ENCODE results near the gene MTHFD1L.
"Not testable (repeated sequence)": the region's sequence is repeated elsewhere in the genome, so short reads cannot be mapped to it uniquely, and the experiment has no call there.

Gene MTHFD1L

DNA sequence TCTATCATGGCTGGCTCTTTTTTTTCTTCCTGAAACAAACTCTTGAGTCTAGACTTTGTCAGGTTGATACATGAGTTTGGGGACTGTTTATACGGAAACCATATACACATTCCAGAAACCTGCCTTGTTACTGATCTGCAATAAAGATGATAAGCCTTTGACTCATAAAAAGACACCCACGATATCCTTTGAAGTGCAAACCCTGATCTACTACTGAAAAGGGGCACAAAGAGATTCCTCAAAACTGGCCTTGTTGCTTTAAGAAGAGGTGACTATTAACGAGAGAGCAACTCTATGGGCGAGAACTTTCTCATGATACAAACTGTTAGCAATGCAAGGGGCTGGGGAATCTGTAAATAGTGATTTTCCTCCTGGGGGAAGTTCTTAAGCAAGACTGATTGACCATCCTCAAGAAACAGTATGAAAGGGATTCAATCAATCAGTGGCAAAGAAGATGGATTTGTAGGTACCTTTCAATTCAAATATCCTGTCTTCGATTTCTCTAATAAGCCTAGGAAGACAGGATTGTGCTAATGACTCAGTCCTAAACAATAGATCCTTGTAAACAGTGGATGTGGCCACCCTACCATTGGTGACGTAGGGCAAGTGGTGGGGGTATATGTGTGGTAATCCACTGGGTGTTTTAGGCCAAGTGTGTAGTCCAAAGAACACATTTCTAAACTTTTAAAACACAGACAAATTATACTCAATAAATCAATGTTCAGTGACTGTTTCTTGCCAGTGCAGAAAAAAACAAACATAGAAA, 260.3 kb downstream of the MTHFD1L start:
- DNase-seq (ENCODE audit: low read depth): not testable (repeated sequence)

DNA sequence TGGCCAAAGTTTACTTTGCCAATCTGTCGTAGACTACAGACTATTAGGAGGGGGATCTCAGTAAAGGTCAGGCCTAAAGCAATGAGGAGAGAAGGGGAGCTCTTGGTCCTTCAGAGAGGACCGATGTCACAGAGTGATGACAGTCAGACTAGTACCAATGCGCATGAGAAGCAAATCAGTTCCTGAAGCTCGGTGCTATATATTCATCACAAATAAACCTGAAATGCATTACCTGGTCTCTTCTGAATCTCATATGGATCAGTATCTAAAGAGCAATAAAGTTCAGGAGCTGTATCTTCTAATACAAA, 260.9 kb downstream of the MTHFD1L start:
- not testable (repeated sequence) for DNase-seq (ENCODE audit: low read depth)

DNA sequence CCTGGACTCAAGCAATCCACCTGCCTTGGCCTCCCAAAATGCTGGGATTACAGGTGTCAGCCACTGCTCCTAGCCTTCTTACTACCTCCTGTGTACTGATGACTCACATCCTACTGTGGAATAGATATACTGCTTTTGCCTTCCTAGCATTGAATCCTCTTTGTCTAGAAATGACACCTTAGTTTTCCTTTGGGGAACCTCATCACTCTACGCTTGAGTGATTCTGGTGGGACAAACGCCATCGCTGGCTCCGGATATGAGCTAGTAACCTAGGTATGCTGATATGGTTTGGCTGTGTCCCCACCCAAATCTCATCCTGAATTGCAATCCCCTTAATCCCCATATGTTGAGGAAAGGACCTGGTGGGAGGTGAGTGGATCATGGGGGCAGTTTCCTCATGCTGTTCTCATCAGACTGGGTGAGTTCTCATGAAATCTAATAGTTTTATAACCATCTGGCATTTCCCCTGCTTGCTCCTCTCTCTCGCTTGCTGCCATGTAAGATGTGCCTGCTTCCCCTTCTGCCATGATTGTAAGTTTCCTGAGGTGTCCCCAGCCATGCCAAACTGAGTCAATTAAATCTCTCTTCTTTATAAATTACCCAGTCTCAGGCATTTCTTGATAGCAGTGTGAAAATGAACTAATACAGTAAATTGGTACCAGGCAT, 261.8 kb downstream of the MTHFD1L start:
- not testable (repeated sequence) for DNase-seq (ENCODE audit: low read depth)

DNA sequence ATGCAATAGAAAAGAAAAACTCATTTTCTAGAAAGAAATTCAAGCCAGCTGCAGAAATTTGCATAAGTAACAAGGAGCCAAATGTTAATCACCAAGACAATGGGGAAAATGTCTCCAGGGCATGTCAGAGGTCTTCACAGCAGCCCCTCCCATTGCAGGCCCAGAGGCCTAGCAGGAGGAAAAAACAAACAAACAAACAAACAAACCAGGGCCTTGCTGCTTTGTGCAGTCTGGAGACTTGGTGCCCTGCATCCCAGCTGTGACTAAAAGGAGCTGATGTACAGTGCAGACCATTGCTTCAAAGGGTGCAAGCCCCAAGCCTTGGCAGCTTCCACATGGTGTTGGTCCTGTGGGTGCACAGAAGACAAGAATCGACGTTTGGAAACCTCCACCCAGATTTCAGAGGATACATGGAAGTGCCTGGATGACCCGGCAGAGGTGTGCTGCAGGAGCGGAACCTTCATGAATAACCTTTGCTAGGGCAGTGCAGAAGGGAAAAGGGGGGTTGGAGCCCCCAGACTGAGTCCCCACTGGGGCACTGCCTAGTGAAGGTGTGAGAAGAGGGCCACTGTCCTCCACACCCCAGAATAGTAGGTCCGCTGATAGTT, 263.4 kb downstream of the MTHFD1L start:
- DNase-seq (ENCODE audit: low read depth): no peak

- no peak for DNase-seq (ENCODE audit: low read depth)
Observed at GRCh38 chr6:151130329-151130728, 264.8 kb downstream of the MTHFD1L start.

DNA sequence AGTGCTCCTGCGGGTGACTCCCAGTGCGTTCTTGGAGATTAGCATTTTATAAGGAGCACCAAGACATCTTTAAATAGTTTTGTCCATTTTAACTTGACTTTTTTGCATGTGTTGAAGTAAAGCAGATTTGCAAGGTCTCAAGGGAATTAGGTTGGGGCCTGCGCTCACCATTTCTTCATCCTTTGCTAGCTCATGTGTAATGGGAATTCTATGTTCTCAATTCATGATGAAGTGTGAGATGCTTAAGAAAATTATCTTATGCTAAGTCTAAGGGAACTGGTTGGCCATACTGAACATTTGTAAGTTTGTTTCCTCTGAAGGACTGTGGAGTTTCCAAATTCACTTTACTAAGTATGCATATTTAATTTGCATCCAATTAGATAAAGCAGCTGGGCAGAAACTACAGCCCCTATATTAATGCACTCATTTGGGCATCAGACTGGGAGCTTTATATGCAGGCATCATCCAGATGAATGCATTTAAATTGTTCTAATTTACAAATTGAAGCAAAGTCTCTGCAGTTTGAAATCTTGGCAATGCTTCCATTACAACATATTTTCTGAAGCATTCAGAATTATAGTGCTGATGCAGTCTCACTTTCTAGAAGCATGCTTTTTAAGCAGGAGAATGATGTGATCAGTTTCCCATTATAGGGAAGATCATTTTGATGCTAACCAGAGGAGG, 266.0 kb downstream of the MTHFD1L start:
- DNase-seq (ENCODE audit: low read depth): no peak

DNA sequence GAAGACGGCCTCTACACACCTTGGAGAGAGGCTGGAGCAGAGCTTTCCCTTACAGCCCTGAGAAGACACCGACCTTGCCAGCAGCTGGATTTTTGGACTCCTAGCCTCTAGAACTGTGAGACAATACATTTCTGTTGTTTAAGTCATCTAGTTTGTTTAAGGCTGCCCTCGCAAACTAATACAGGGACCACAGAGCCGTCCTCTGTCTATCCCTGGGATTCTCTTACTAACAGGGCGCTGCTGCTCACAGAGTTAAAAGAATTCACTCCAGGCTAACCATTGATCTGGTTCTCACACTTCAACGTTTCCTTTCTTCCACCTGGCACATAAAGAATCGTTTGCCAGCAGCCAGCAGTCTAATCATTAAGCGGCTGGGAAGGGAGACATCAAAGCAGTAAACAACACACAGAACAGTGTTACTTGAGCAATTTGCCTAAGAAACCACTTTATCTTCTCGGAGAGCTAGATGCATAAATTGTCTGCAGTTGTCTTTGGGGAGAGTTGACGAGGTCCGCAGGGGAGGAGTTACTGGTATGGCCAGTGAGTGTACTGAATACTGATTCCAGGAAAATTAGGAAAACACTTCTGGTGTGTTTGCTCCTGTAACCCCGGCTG, 270.7 kb downstream of the MTHFD1L start:
- DNase-seq (ENCODE audit: low read depth): no peak

GRCh38 chr6:151137542-151137941, 272.0 kb downstream of the MTHFD1L start:
- DNase-seq (ENCODE audit: low read depth): no peak

DNA sequence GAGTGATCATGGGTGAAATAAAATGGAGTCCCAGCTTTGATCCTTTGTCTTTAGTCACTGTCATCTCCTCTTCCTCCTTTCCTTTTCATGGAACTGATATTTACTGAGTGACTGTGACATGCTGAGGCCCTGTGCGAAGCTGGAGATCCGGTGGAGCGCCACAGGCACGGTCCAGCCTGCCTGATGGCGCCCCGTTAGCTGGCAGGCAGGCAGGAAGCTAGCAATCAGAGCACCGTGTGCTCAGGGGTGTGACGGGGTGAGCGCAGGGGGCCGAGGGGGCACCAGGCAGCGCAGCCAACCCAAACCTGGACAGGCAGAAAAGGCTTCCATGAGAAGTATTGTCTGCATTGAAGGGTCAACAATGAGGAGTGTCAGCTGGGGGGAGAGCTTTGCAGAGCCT, 274.0 kb downstream of the MTHFD1L start:
- DNase-seq (ENCODE audit: low read depth): no peak

GRCh38 chr6:151140767-151141166, 275.3 kb downstream of the MTHFD1L start:
- DNase-seq (ENCODE audit: low read depth): no peak

DNA sequence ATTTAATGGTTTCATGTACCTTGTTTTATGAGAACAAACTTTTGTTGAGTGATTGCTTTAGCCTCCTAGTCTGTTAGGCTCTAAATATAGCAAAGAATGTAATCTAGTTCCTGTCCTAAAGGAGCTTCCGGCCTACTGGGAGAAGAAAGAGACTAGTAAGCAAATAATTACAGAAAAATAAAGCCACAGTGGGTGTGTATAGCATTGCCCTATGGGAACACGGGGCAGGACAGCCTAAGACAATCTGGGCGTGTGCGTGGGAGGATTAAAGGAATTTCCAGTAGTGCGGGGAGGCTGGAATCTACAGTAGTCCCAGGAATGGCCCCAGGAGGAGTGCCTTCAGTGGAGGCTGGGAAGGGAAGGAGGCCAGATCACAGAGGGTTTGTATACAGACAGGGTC, 276.2 kb downstream of the MTHFD1L start:
- no peak for DNase-seq (ENCODE audit: low read depth)

DNA sequence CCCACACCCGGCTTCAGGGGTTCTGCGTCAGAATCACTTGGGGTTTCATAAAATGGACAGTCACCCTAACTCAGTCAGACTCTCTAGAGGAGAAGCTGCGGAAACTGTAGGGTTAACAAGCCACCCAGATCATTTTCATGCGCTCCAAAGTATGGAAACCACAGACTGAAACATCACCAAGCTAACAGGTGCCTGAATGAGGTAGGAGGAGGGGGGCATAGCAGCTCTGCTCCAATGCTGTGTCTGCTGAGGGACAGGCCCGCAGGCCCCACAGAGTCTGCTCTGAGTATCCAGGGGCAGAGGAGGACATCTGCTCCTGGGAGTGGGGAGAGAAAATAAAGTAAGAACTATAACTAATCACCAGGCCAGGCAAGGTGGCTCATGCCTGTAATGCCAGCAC, 277.2 kb downstream of the MTHFD1L start:
- no peak for DNase-seq (ENCODE audit: low read depth)

- no peak for DNase-seq (ENCODE audit: low read depth)
Observed at GRCh38 chr6:151143337-151143736, 277.8 kb downstream of the MTHFD1L start.

DNA sequence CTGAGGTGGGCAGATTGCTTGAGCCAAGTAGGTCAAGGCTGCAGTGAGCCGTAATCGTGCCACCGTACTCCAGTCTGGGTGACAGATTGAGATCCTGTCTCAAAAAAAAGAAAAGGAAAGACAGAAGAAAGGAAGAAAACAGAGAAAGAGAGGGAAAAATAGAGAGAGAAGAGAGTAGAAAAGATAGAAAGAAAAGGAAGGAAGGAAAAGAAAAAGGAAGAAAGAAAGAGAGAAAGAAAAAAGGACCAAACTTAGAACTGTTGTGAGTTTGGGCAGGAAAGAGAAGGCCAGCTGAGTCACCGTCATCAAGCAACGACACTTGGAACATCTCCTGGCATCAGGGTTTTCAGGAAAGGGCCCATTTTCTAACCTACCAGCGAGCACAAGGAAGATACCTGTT, 278.3 kb downstream of the MTHFD1L start:
- no peak for DNase-seq (ENCODE audit: low read depth)

GRCh38 chr6:151147118-151147832, 281.8 kb downstream of the MTHFD1L start:
- no peak for DNase-seq (ENCODE audit: low read depth)

- DNase-seq (ENCODE audit: low read depth): no peak
Observed at GRCh38 chr6:151148111-151148510, 282.6 kb downstream of the MTHFD1L start.

DNA sequence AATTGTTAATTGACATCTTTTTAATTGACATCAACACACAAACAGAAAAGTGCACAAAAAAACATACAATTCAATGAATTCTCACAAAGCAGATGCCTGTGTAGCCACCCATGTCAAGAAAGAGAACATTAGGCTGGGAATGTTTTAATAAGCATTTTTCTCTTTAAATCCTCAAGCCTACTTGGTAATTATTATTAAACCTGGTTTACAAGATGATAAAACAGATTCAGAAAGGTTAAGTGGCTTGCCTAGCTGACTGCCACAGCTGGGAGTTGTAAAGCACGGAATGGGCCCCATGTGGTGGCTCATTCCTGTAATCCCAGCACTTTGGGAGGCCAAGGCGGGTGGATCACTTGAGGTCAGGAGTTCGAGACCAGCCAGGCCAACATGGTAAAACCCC, 284.3 kb downstream of the MTHFD1L start:
- no peak for DNase-seq (ENCODE audit: low read depth)
